ENCODE data around the gene PDE9A.

DNA sequence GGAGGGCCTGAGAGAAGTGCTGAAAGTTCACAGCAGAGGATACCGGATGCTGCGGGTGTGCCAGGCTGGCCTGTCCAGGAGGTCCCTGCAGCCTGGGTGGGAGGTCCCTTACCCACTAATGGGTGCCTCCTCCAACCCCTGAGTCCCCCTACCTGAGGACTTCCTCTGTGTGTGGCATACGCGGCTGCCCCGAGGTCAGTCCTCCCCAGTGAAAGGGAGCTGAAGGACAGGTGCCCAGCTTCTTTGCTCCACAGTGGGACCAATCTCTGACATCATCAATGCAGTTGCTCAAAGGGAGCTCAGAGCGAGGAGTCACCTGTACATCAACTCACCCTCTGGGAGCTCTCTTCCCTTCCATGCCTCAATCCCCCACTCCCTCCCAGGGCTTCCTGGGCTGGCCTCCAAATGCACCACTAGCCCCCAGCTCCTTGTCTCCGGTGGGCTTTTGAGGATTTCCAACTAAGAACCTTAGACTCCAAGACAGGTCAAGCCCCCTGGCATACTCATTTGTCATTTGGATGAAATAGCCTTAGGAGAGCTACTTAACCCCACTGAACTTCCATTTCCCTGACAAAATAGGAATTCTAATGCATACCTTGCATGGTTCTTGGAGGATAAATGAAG, 53.9 kb downstream of the PDE9A start:
- TF ChIP-seq, protein P1, sequence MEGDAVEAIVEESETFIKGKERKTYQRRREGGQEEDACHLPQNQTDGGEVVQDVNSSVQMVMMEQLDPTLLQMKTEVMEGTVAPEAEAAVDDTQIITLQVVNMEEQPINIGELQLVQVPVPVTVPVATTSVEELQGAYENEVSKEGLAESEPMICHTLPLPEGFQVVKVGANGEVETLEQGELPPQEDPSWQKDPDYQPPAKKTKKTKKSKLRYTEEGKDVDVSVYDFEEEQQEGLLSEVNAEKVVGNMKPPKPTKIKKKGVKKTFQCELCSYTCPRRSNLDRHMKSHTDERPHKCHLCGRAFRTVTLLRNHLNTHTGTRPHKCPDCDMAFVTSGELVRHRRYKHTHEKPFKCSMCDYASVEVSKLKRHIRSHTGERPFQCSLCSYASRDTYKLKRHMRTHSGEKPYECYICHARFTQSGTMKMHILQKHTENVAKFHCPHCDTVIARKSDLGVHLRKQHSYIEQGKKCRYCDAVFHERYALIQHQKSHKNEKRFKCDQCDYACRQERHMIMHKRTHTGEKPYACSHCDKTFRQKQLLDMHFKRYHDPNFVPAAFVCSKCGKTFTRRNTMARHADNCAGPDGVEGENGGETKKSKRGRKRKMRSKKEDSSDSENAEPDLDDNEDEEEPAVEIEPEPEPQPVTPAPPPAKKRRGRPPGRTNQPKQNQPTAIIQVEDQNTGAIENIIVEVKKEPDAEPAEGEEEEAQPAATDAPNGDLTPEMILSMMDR (IDR thresholded peaks at IDR 0.05; ENCODE audit: borderline replicate concordance, extremely low read depth, low read length, poor library complexity, severe bottlenecking): no peak
- no peak for TF ChIP-seq EZH2 (IDR thresholded peaks at IDR 0.05; ENCODE audit: borderline replicate concordance, low read depth, low read length, severe bottlenecking)

Measured in DND-41 (cell line).